GM10248 (cell line): Measurements from ENCODE around the gene NSD1.

Source experiments
- CTCF ChIA-PET: fragments of 300-600 bp; sonication (Branson Sonifier 250); formaldehyde crosslinking; extraction: SDS; loops from one replicate; lab custom pipeline; 2021; ENCODE audit warnings: antibody characterized with exemption; lab: Yijun Ruan, JAX
- POLR2A ChIA-PET: fragments of 350-650 bp; sonication (Branson Sonifier 250); formaldehyde crosslinking; extraction: SDS; loops from one replicate; lab custom pipeline; 2020; ENCODE audit warnings: antibody characterized with exemption; lab: Yijun Ruan, JAX
- DNase-seq: peaks from one replicate; pipeline ENCODE4 v3.0.0; 2012; ENCODE audit errors: extremely low spot score
- CTCF ChIP-seq: IDR thresholded peaks from 2 replicates; pipeline ENCODE4 v1.5.1; 2012; ENCODE audit warnings: mild to moderate bottlenecking, low read depth; ENCODE audit errors: extremely low read depth, missing control alignments, control extremely low read depth

Gene NSD1

GRCh38 chr5:177098120-177098469 is 35.5 kb upstream of the NSD1 start:
- ChIA-PET POLR2A (no interaction called here), CTCF (interaction anchor here (0.8 to 3.0 kb wide), 7 partner anchors 10 to 441 kb away, joined by 3 to 11 read pairs (median 3); no protein-coding TSS in a partner anchor)
- no peak for TF ChIP-seq CTCF
- no peak for DNase-seq

GRCh38 chr5:177098470-177099141 is 35.0 kb upstream of the NSD1 start:
- CTCF ChIA-PET, result interaction anchor here (0.8 to 3.0 kb wide), 7 partner anchors 9 to 441 kb away, joined by 3 to 11 read pairs (median 3); no protein-coding TSS in a partner anchor
- DNase-seq, result no peak

GRCh38 chr5:177099422-177100093 is 34.0 kb upstream of the NSD1 start:
- no peak for DNase-seq
- POLR2A ChIA-PET, result interaction anchor here (0.7 kb wide), 1 partner anchor 552 kb away, joined by 5 read pairs; no protein-coding TSS in a partner anchor
- CTCF ChIA-PET, result interaction anchor here (2.7 to 3.0 kb wide), 3 partner anchors 12 to 439 kb away, joined by 8 to 11 read pairs (median 10); no protein-coding TSS in a partner anchor

More at GRCh38 chr5:177098470-177099141, 35.0 kb upstream of the NSD1 start:
- TF ChIP-seq CTCF, result no peak
- POLR2A ChIA-PET, result interaction anchor here (0.7 kb wide), 1 partner anchor 551 kb away, joined by 5 read pairs; no protein-coding TSS in a partner anchor

GRCh38 chr5:177100714-177101121 is 32.9 kb upstream of the NSD1 start:
- ChIA-PET CTCF (interaction anchor here (0.8 kb wide), 2 partner anchors 10 to 11 kb away, joined by 3 read pairs; no protein-coding TSS in a partner anchor), POLR2A (no interaction called here)
- DNase-seq, result no peak
- TF ChIP-seq CTCF, result no peak

More at GRCh38 chr5:177099422-177100093, 34.0 kb upstream of the NSD1 start:
- TF ChIP-seq CTCF, result no peak

- no peak for TF ChIP-seq CTCF
- no peak for DNase-seq
- ChIA-PET POLR2A (no interaction called here), CTCF (interaction anchor here (2.1 kb wide), 1 partner anchor 10 kb away, joined by 6 read pairs; no protein-coding TSS in a partner anchor)
Measured at GRCh38 chr5:177103523-177104253, 29.9 kb upstream of the NSD1 start.
